NCI-H2081 (cell line): Measurements from ENCODE around the gene AUTS2.

Source experiments
- DNase-seq, 2 experiments: peaks; one replicate each; lab custom pipeline; 2025; lab: John Stamatoyannopoulos, UW

AUTS2 gene

GRCh38 chr7:69857014-69857413 lies 258.7 kb downstream of the AUTS2 start:
- DNase-seq: peak in 1 of 2 experiments; percentile 33

GRCh38 chr7:69858471-69858870 lies 260.2 kb downstream of the AUTS2 start:
- no peak for DNase-seq

DNA sequence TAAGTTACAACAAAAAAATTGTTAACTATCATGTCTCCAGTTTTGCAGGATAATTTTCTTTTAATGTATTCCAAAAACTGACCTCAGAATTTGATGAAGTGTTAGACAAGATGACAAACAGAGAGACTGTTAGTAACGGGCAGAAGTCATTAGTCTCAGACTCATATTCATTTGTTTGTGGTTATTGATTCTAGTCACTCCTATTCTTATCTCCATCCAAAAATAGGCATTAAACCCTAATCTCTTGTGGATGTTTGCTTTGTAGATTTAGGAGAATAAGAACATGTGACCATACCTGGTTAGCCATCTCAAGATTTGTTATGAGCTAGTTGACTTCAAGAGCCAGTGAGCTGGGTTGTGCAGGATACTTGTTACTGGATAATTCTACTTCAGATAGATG lies 261.1 kb downstream of the AUTS2 start:
- no peak for DNase-seq

DNA sequence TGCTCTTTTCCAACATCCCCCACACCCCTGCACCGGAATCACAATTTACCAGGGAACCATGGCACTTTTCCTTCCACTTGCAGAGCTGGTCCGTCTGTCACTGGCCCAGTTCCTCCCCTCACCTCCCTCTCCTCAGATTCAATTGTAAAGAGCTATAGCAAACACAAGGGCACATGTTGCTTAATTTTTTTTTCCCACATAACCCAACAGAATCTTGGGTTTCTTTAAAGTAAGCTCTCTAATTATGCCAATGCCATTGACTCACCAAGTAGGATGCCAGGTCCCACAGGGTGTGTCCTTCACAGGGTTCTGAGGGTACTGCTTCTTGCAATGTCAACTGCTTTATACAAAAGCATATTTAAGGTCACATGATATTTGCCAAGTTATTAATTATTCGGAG lies 262.2 kb downstream of the AUTS2 start:
- DNase-seq: no peak

GRCh38 chr7:69860941-69861622 lies 262.8 kb downstream of the AUTS2 start:
- no peak for DNase-seq

- no peak for DNase-seq
Observed at GRCh38 chr7:69862413-69863064, 264.3 kb downstream of the AUTS2 start.

- DNase-seq: peak; percentile 78 to 96
Observed at GRCh38 chr7:69864274-69864673, 266.0 kb downstream of the AUTS2 start.

GRCh38 chr7:69864822-69865221 lies 266.5 kb downstream of the AUTS2 start:
- DNase-seq: peak; percentile 45 to 87

- no peak for DNase-seq
Observed at GRCh38 chr7:69868921-69869320, 270.6 kb downstream of the AUTS2 start.

DNA sequence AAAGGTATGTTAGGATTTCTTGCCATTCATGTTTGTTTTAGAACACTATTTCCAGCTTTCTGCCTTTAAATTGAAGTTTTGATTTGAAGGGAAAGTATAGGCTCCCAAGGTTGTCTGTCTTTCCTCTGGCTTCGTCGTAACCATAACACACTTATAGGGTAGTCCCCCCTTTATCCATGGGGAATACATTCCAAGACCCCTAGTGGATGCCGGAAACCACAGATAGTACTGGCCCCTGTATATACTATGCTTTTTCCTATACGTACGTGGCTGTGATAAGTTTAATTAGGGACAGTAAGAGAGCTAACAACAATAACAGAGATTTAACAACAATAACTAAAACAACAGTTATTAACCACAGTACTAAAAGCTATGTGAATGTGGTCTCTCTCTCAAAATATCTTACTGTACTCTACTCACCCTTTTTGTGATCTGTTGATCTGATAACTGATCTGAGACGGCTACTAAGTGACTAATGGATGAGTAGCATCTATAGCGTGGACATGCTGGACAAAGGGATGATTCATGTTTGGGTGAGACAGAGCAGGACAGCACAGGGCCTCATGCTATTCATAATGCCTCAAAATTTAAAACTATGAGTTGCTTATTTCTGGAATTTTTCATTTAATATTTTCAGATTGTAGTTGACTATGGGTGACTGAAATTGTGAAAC lies 273.1 kb downstream of the AUTS2 start:
- no peak for DNase-seq

DNA sequence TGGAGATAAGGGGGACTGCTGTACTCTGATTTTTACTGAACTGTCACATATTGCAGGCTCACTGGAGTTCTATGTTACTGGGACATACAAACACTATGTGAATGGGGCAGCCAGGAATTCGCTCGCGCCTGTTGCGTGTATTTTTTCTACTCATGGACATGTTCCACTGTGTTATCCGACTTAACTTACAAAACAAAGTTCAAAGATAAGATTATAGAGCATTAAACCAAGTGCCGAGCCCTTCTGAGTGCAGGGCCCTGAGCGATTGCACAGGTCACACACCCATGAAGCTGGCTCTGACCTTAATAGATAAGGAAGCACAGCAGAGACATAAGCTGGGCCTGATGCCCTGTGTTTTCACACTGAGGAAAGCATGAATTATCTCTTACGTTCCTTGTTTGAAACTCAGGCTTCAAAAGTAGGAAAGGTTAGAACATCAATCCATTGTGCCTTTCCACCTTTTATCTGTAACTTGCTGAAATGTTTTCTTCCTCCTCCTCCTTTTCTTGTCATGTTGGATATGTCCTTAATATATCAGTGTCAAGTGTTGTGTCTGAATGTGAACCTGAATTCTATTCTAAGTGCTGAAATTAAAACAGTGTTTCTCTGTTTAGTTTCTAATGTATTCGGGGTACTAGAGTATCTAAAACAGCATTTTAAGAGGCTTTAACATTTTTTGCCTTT lies 273.8 kb downstream of the AUTS2 start:
- no peak for DNase-seq

DNA sequence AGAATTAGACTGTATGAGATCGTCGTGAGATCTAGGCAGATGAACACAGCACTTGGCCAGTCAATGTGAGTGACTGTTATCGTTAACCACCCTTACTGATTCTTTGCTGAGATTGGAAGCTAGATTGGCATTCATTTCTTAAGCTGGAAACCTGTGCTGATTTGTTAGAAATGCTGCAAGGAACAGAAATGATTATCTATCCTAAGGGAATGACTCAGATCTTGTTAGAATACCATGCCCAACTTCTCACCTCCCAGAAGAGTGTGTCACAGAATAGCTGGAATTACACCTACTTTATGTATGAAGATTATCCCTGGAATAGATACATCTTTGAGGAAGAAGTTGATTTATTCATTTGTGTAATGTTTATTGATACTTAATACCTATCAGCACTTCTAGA lies 275.2 kb downstream of the AUTS2 start:
- no peak for DNase-seq

DNA sequence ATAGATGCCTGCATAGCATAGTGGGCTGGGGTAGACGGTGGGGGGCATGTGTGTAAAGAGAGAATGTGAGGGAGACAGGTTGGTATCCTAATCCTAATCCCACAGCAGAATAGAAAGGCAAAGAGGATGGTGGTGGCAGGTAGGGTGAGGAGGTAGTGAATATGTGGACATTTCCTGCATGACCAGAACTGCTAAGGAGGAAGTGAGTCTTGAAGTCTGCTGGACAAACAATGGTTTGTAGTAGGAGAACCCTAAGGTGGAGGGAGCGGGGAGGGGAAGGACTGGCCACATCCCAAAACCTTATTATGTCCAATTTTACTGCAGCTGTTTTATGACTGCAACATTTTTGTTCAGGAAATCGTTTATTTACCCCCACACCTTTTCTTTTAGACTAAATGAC lies 279.7 kb downstream of the AUTS2 start:
- DNase-seq: peak in 1 of 2 experiments; percentile 49

- DNase-seq: no peak
Observed at GRCh38 chr7:69878591-69878990, 280.3 kb downstream of the AUTS2 start.

DNA sequence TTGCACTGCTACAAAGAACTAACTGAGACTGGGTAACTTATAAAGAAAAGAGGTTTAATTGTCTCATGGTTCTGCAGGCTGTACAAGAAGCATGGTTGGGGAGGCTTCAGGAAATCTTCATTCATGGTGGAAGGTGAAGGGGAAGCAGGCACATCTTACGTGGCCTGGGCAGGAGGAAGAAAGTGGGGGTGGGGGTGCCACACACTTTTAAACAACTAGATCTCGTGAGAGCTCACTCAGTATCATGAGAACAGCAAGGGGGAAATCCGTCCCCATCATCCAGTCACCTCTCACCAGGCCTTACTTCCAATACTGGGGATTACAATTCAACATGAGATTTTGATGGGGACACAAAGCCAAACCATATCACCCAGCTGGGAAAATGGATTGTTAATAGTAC lies 281.7 kb downstream of the AUTS2 start:
- no peak for DNase-seq

GRCh38 chr7:69880840-69881239 lies 282.6 kb downstream of the AUTS2 start:
- DNase-seq: peak; percentile 43 to 89

DNA sequence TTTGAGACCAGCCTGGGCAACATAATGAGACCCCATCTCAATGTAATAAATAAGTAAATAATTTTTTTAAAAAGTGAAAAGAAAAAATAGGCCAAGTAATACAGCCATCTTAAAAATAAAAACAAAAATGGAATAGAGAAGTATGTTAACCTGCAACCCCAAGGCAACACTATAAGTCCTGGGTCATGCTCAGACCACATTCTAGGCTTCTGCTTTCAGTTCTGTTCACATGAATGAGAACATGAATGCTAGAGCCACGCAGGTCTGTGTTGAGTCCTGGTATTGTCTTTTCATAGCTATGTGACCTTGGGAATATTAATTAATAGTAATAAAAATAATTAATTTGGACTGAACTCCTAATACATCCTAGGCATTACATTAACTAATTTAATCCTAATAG lies 284.0 kb downstream of the AUTS2 start:
- no peak for DNase-seq

- peak in 1 of 2 experiments; percentile 51 for DNase-seq
Observed at GRCh38 chr7:69883399-69883891, 285.2 kb downstream of the AUTS2 start.

DNA sequence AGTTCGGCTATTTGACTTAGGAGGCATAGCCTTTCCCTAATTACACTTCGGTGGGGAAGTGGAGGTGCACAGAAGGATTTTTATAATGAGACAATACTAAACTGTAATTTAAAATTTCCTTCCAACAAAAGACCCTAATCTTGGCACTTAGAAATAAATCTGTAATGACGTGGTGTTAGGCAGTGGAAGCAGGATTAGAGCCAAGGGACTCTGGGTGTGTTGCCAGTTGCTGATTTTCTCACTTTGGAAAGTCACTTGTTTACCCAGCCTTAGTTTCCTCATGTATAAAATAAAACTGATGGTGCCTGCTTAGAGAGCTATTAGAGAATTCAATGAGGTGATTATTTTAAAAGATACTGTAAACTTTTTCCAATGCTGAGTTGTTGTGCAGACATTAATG lies 287.2 kb downstream of the AUTS2 start:
- DNase-seq: no peak

DNA sequence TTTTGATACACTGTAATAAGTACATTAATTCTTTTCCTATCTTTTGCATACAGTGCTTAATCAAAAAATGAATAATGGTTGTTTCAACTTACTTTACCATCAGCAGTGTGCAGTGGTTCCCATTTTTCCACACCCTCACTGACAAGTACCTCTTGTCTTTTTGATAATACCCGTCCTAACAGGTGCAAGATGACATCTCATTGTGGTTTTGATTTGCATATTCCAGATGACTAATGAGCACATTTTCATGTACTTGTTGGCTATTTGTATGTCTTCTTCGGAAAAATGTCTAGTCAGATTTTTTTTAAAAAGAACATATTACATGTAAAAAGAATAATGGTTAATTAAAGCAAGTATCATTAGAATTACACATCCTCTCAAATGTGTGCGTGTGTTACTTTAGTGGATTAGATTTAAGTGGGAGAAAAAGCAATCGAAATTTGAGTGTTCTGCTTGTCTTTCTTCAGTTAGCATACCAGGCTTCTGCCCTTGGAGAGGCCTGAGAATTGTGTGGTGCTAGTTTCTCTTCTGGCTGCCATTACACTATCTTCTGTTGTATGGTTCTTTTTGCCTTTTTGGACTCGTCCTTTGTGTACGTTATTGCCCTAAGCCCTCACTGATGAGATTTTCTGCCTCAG lies 291.2 kb downstream of the AUTS2 start:
- no peak for DNase-seq

DNA sequence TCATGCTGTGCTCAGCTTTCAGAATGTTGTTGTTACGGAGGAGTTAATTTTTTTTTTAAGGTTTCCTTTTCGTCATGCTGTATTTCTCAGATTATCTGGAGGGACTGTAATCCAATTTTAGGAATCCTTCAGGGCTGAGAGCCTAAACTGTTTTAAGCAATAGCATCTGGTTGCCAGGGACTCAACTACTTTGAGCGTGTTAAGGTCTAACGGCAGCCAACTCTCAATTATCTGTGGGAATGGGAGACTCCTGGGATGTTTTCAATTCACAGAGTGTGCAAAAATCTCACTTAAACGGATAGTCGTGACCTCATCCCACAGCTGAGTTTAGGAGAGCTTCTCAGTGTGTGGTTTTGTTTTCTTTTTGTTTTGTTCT lies 291.7 kb downstream of the AUTS2 start:
- no peak for DNase-seq

DNA sequence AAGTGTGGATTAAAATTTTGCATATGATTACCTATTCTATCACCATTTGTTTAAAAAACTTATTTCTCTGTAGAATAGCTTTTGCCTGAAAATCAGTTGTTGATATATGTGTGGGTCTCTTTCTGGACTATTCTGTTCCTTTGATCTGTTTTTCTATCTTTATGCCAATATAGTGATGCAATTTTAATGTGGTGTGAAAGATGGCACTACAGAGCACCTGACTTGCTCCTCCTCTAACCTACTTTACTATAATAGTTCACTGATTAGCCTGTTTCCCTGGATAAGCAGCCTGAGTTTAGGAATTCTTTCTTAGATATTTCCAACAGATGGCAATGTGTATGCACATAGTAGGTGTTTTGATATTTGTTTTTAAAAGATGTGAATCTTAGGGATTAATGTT lies 294.5 kb downstream of the AUTS2 start:
- no peak for DNase-seq
